Endothelial cell of umbilical vein (primary cell): Measurements from ENCODE around the gene NELL2. TPM values are rescaled to one million over a fixed set of nuclear protein-coding genes. Genes with fewer than 3 reads are reported as not detected.

ENCODE experiments used
- BruUV-seq: library from RNA; stranded (reverse); fragments of 400-500 nt; replicated peaks from 2 replicates; lab custom pipeline; 2021; lab: Mats Ljungman, UMichigan
- CTCF ChIA-PET: fragments of 300-600, 350-600 bp; sonication (Branson Sonifier 250); formaldehyde crosslinking; loops from one replicate; lab custom pipeline; 2021; ENCODE audit warnings: antibody characterized with exemption, inconsistent platforms; lab: Charles Lee
- POLR2A ChIA-PET: fragments of 300-600, 350-600 bp; sonication (Branson Sonifier 250); formaldehyde crosslinking; loops from one replicate; lab custom pipeline; 2021; ENCODE audit warnings: antibody characterized with exemption, inconsistent platforms; lab: Charles Lee
- DNase-seq: peaks from one replicate; pipeline ENCODE4 v3.0.0-alpha.2; 2011; ENCODE audit warnings: low read depth, low spot score
- FAIRE-seq: peaks from 2 replicates; lab custom pipeline; 2011; peaks lifted over from hg19 to GRCh38; lab: Jason Lieb, UNC
- H2AFZ ChIP-seq: 2 replicates; pipeline ENCODE4 v1.6.0; 2012; ENCODE audit warnings: low read depth, low read length, control low read depth, inconsistent platforms
- H3K27ac ChIP-seq: 2 replicates; pipeline ENCODE4 v1.5.1; 2011; ENCODE audit warnings: low read depth, mild to moderate bottlenecking, control low read depth, low read length, moderate library complexity; ENCODE audit not compliant: insufficient read depth
- H3K27me3 ChIP-seq, 2 experiments: 2 replicates each; pipeline versions ENCODE4 v1.6.0 to v1.6.1; 2011; ENCODE audit warnings: low read length in 2 of 2, mixed read lengths in 1 of 2; ENCODE audit not compliant: control insufficient read depth in 2 of 2, insufficient read depth in 2 of 2
- H3K36me3 ChIP-seq, 2 experiments: 2 replicates in 1 of 2; 3 replicates in 1 of 2; pipeline ENCODE4 v1.5.1; 2011; ENCODE audit warnings: low read length in 2 of 2, mild to moderate bottlenecking in 1 of 2, moderate library complexity in 1 of 2; ENCODE audit not compliant: control insufficient read depth in 2 of 2, insufficient read depth in 2 of 2; ENCODE audit errors: extremely low read depth in 1 of 2
- H3K4me1 ChIP-seq: 3 replicates; pipeline ENCODE4 v1.5.1; 2011; ENCODE audit warnings: mild to moderate bottlenecking, low read length; ENCODE audit not compliant: control insufficient read depth, insufficient read depth; ENCODE audit errors: extremely low read depth
- H3K4me2 ChIP-seq: 2 replicates; pipeline ENCODE4 v1.6.1; 2011; ENCODE audit warnings: low read length, control low read depth, mixed read lengths; ENCODE audit not compliant: insufficient read depth
- H3K4me3 ChIP-seq, 3 experiments: fragments of 200-600 bp in 1 of 3; sonication (generic), shearing (Covaris generic) in 1 of 3; replicated peaks in 1 of 3; 2 replicates each; pipeline ENCODE4 v1.5.1; 2011 to 2016; ENCODE audit warnings: control low read depth in 3 of 3, low read length in 3 of 3, mild to moderate bottlenecking in 2 of 3, inconsistent platforms in 1 of 3, low read depth in 1 of 3, moderate library complexity in 1 of 3; ENCODE audit not compliant: insufficient read depth in 1 of 3
- H3K79me2 ChIP-seq: 2 replicates; pipeline ENCODE4 v1.6.0; 2012; ENCODE audit warnings: low read length, inconsistent platforms; ENCODE audit not compliant: control insufficient read depth, insufficient read depth
- H3K9ac ChIP-seq: replicated peaks from 2 replicates; pipeline ENCODE3; 2011; ENCODE audit warnings: low read length, control low read depth; ENCODE audit not compliant: insufficient read depth; ENCODE audit errors: extremely low read depth
- H3K9me1 ChIP-seq: replicated peaks from 3 replicates; pipeline ENCODE4 v1.6.0; 2011; ENCODE audit warnings: mild to moderate bottlenecking, low read length; ENCODE audit not compliant: control insufficient read depth, insufficient read depth; ENCODE audit errors: extremely low read depth
- H3K9me3 ChIP-seq: replicated peaks from 2 replicates; pipeline ENCODE4 v1.5.1; 2012; ENCODE audit warnings: low read length, inconsistent platforms; ENCODE audit not compliant: control insufficient read depth, insufficient read depth
- H4K20me1 ChIP-seq: replicated peaks from 2 replicates; pipeline ENCODE3; 2011; ENCODE audit warnings: mild to moderate bottlenecking, low read length; ENCODE audit not compliant: control insufficient read depth, insufficient read depth; ENCODE audit errors: extremely low read depth
- EZH2 ChIP-seq: IDR thresholded peaks from 2 replicates; pipeline ENCODE4 v1.6.1; 2012; ENCODE audit warnings: borderline replicate concordance, low read depth, mild to moderate bottlenecking, moderate library complexity, low read length, inconsistent platforms; ENCODE audit not compliant: severe bottlenecking
- FOS ChIP-seq: IDR thresholded peaks from 2 replicates; pipeline ENCODE4 v1.6.1; 2011; ENCODE audit warnings: mild to moderate bottlenecking, low read length, moderate library complexity, borderline replicate concordance; ENCODE audit not compliant: insufficient read depth
- GATA2 ChIP-seq: IDR thresholded peaks from 2 replicates; pipeline ENCODE4 v1.7.0; 2011; ENCODE audit warnings: low read depth, mild to moderate bottlenecking, moderate library complexity, mixed read lengths, low read length; ENCODE audit not compliant: insufficient read length, insufficient read depth
- JUN ChIP-seq: IDR thresholded peaks from 2 replicates; pipeline ENCODE4 v1.6.1; 2011; ENCODE audit warnings: borderline replicate concordance, low read depth; ENCODE audit not compliant: insufficient read length, insufficient read depth
- MYC ChIP-seq: IDR thresholded peaks from one replicate; pipeline ENCODE4 v1.6.1; 2011; ENCODE audit warnings: mild to moderate bottlenecking, low read depth, low read length
- POLR2A ChIP-seq: IDR thresholded peaks from 2 replicates; pipeline ENCODE4 v1.6.1; 2012; ENCODE audit warnings: low read depth, mild to moderate bottlenecking, control low read depth, low read length
- POLR2AphosphoS5 ChIP-seq: IDR thresholded peaks from 2 replicates; pipeline ENCODE4 v1.6.1; 2012; ENCODE audit warnings: low read depth, mild to moderate bottlenecking, control low read depth, low read length, moderate library complexity; ENCODE audit not compliant: insufficient read depth
- dilution Hi-C: fragments of 300-500 bp; cut with MboI; formaldehyde crosslinking; loops from one replicate; pipeline ENCODE4 v1.15.0; 2019; ENCODE audit warnings: low sequenced_read_pairs; ENCODE audit not compliant: extremely low pct_ligation_motif_present
- intact Hi-C: fragments of 100-400 bp; cut with micrococcal nuclease; formaldehyde crosslinking; loops from one replicate; pipeline ENCODE4 v1.10.0; 2022
- polyA plus RNA-seq, 4 experiments: library from polyadenylated mRNA; depleted of rRNA in 3 of 4; stranded (reverse) in 3 of 4; unstranded in 1 of 4; fragments of >200 nt; gene quantifications; 2 replicates each; pipeline versions ENCODE4 v1.2.1 to v1.2.3, GENCODE V29; 2011 to 2012; ENCODE audit warnings: missing spikeins in 1 of 4
- total RNA-seq: library from RNA; stranded (reverse); gene quantifications from 2 replicates; pipeline ENCODE4 v1.2.3, GENCODE V29; 2021
- TF ChIP-seq, protein P1 (sequence below), 2 donors: IDR thresholded peaks; 1 replicate in 1 of 2; 2 replicates in 1 of 2; pipeline ENCODE4 v1.5.1; 2011; ENCODE audit warnings: low read length in 2 of 2, mild to moderate bottlenecking in 2 of 2, moderate library complexity in 2 of 2, control low read depth in 1 of 2, inconsistent platforms in 1 of 2, low read depth in 1 of 2; ENCODE audit not compliant: insufficient read depth in 1 of 2; ENCODE audit errors: extremely low read depth in 1 of 2
- TF ChIP-seq, protein P2 (sequence below): IDR thresholded peaks from 2 replicates; pipeline ENCODE4 v1.6.1; 2011; ENCODE audit not compliant: insufficient read depth, insufficient read length

Gene NELL2
- total and polyA plus RNA-seq, 2 donors (not counting 3 experiments of a cell fraction or from before 2014, with no cell fraction given): 0.11 to 0.49 TPM

DNA sequence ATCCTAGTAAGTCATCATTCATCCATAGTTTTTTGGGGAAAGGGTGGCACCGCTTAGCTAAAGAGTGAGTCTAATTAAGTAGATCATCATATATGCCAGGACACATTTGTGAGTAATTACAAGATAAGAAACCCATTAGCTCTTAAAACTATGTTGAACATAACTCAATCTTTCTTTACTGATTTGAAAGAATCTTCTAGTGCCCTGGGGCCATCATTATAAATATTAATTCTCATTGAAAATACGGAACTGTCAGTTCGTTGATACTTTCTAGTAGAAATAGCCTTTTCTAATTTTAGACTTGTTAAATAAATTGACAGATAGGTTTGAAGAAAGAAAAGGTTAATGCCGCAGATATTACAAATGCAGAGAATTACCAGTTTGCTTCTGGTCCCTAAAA, 312.6 kb downstream of the NELL2 start:
- no peaks in the 10 kb centered on the region for H3K9me3 ChIP-seq
- H3K9ac ChIP-seq: no peak overlapping the region
- no peaks in the 10 kb centered on the region for H3K4me1 ChIP-seq
- no peaks in the 10 kb centered on the region for H3K36me3 ChIP-seq
- dilution Hi-C loops: no loop called here
- BruUV-seq: no TSS peak
- ChIA-PET CTCF (no interaction called here), POLR2A (no interaction called here)
- no peak overlapping the region for H3K27ac ChIP-seq
- no peak for FAIRE-seq
- TF ChIP-seq EZH2: no peak
- no peak for TF ChIP-seq POLR2AphosphoS5
- TF ChIP-seq JUN: no peak
- TF ChIP-seq MYC: no peak
- no peaks in the 10 kb centered on the region for H3K79me2 ChIP-seq
- no peaks in the 10 kb centered on the region for H3K27me3 ChIP-seq
- no peak overlapping the region for H2AFZ ChIP-seq
- intact Hi-C loops: no loop called here
- DNase-seq: no peak
- no peak overlapping the region for H3K4me3 ChIP-seq
- H3K4me2 ChIP-seq: no peak overlapping the region
- no peaks in the 10 kb centered on the region for H3K9me1 ChIP-seq
- no peaks in the 10 kb centered on the region for H4K20me1 ChIP-seq

DNA sequence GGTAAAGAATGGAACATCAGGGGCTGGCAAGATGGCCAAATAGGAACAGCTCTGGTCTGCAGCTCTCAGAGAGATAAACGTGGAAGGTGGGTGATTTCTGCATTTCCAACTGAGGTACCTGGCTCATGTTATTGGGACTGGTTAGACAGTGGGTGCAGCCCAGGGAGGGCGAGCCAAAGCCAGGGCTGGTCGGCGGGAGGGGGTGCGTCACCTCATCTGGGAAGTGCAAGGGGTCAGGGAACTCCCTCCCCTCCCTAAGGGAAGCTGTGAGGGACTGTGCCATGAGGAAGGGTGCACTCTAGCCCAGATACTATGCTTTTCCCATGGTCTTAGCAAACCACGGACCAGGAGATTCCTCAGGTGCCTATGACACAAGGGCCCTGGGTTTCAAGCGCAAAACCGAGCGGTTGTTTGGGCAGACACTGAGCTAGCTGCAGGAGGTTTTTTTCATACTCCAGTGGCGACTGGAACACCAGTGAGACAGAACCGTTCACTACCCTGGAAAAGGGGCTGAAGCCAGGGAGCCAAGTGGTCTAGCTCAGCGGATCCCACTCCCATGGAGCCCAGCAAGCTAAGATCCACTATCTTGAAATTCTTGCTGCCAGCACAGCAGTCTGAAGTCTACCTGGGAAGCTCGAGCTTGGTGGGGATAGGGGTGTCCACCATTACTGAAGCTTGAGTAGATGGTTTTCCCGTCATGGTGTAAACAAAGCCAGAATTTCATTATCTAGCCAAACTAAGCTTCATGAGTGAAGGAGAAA, 317.6 kb downstream of the NELL2 start:
- TF ChIP-seq MYC (no peak), POLR2AphosphoS5 (no peak), POLR2A (no peak), EZH2 (no peak), GATA2 (no peak), JUN (no peak), FOS (no peak)
- TF ChIP-seq, protein P1, sequence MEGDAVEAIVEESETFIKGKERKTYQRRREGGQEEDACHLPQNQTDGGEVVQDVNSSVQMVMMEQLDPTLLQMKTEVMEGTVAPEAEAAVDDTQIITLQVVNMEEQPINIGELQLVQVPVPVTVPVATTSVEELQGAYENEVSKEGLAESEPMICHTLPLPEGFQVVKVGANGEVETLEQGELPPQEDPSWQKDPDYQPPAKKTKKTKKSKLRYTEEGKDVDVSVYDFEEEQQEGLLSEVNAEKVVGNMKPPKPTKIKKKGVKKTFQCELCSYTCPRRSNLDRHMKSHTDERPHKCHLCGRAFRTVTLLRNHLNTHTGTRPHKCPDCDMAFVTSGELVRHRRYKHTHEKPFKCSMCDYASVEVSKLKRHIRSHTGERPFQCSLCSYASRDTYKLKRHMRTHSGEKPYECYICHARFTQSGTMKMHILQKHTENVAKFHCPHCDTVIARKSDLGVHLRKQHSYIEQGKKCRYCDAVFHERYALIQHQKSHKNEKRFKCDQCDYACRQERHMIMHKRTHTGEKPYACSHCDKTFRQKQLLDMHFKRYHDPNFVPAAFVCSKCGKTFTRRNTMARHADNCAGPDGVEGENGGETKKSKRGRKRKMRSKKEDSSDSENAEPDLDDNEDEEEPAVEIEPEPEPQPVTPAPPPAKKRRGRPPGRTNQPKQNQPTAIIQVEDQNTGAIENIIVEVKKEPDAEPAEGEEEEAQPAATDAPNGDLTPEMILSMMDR (IDR thresholded peaks at IDR 0.05; ENCODE audit: extremely low read depth in 1 of 2, insufficient read depth in 1 of 2, low read depth in 1 of 2, low read length in 2 of 2): no peak
- TF ChIP-seq, protein P2, sequence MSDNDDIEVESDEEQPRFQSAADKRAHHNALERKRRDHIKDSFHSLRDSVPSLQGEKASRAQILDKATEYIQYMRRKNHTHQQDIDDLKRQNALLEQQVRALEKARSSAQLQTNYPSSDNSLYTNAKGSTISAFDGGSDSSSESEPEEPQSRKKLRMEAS: no peak
- Histone ChIP-seq H3K79me2 (no peaks in the 10 kb centered on the region), H3K4me2 (no peak overlapping the region), H3K9me3 (no peaks in the 10 kb centered on the region), H3K36me3 (no peaks in the 10 kb centered on the region), H3K9me1 (no peaks in the 10 kb centered on the region), H4K20me1 (no peaks in the 10 kb centered on the region), H2AFZ (no peak overlapping the region), H3K27ac (no peak overlapping the region), H3K9ac (no peak overlapping the region), H3K4me1 (no peaks in the 10 kb centered on the region), H3K4me3 (no peak overlapping the region), H3K27me3 (no peaks in the 10 kb centered on the region)
- DNase-seq: no peak
- BruUV-seq: no TSS peak
- CTCF ChIA-PET: no interaction called here
- dilution Hi-C loops (no loop called here), intact Hi-C loops (no loop called here)
- POLR2A ChIA-PET: no interaction called here
- FAIRE-seq: no peak
